Measurements from ENCODE around the gene LCN9.

The LCN9 gene

GRCh38 chr9:135698767-135699166 lies 35.7 kb downstream of the LCN9 start:
- DNase-seq (ENCODE audit: low read depth), result no peak

GRCh38 chr9:135699440-135699839 lies 36.3 kb downstream of the LCN9 start, which contains the start of gene SOHLH1:
TSS of gene SOHLH1 (minus strand) at chr9:135699481. CDS start at chr9:135699467, 14 bp downstream.
- no peak for TF ChIP-seq CTCF (conservative IDR thresholded peaks at IDR 0.05; ENCODE audit: low read depth, low read length)
- DNase-seq (ENCODE audit: low read depth), result no peak
- H3K4me3 ChIP-seq (ENCODE audit: low read length), result no peak within 1 kb of the TSS

More at GRCh38 chr9:135698767-135699166, 35.7 kb downstream of the LCN9 start:
- TF ChIP-seq CTCF (conservative IDR thresholded peaks at IDR 0.05; ENCODE audit: low read depth, low read length), result no peak
- no peak overlapping the region for H3K4me3 ChIP-seq (ENCODE audit: low read length)

GRCh38 chr9:135700525-135700924 lies 37.4 kb downstream of the LCN9 start:
- no peak for DNase-seq (ENCODE audit: low read depth)
- TF ChIP-seq CTCF (conservative IDR thresholded peaks at IDR 0.05; ENCODE audit: low read depth, low read length), result no peak
- no peak overlapping the region for H3K4me3 ChIP-seq (ENCODE audit: low read length)

GRCh38 chr9:135701067-135701958 lies 38.2 kb downstream of the LCN9 start:
- no peak for TF ChIP-seq CTCF (conservative IDR thresholded peaks at IDR 0.05; ENCODE audit: low read depth, low read length)
- no peak for DNase-seq (ENCODE audit: low read depth)
- no peak overlapping the region for H3K4me3 ChIP-seq (ENCODE audit: low read length)

GRCh38 chr9:135701959-135702721 lies 39.0 kb downstream of the LCN9 start, which contains the start of gene KCNT1:
TSS of gene KCNT1 (plus strand) at chr9:135702185. CDS start at chr9:135702259, 74 bp downstream.
- TF ChIP-seq CTCF (conservative IDR thresholded peaks at IDR 0.05; ENCODE audit: low read depth, low read length), result peak; percentile 75
- DNase-seq (ENCODE audit: low read depth), result no peak
- H3K4me3 ChIP-seq (ENCODE audit: low read length), result no peak within 1 kb of the TSS

GRCh38 chr9:135703726-135704125 lies 40.6 kb downstream of the LCN9 start:
- no peak for TF ChIP-seq CTCF (conservative IDR thresholded peaks at IDR 0.05; ENCODE audit: low read depth, low read length)
- DNase-seq (ENCODE audit: low read depth), result no peak

More at GRCh38 chr9:135703726-135704125, 40.6 kb downstream of the LCN9 start:
- H3K4me3 ChIP-seq (ENCODE audit: low read length), result no peak overlapping the region

All from retinal pigment epithelial cell (primary cell).